ENCODE results near the gene KRT3. TPM values are rescaled to one million over a fixed set of nuclear protein-coding genes. Genes with fewer than 3 reads are reported as not detected.
"Not testable (repeated sequence)": the region's sequence is repeated elsewhere in the genome, so short reads cannot be mapped to it uniquely, and the experiment has no call there.

KRT3 gene
- total RNA-seq, 1 experiment from 2014 or later: not detected

GRCh38 chr12:52781399-52782082 is 14.4 kb downstream of the KRT3 start:
- no peak for DNase-seq (ENCODE audit: low spot score)

DNA sequence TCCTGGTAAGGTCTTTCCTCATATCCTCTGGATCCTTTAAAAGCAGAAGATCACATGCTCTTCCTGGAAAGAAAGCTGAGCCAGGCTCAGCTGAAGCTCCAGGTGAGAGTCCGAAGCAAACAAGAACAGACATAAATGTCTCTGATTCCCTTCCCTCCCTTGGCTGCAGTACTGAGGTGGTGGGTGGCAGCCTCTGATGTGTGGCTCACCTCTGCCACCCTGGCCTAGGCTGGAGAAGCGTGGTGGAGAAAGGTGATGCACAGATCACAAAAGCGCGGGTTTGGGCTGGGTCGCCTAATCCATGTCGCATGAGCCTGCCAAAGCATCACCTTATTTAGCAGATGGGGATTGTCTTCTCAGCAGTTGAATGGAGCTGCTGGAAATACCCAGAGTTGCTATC is 16.0 kb downstream of the KRT3 start:
- DNase-seq (ENCODE audit: low spot score): no peak

DNA sequence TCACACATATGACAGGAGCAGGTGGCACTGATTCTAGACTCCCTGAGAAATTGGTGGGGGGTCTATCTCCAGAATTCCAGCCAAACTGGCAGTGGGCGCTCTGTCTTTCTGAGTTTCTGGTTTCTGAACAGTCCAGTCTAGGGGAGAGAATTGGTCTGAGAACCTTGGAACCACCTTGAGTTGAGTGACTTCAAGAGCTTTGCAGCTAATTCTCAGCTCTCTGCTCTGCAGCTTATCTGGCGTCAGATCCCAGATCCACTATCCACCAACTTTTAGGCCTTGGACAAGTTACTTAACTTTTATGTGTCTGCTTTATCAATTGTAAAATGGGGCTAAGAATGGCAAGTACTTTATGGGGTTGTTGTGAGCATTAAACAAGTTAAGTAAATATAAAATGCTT is 17.1 kb downstream of the KRT3 start:
- no peak for DNase-seq (ENCODE audit: low spot score)

DNA sequence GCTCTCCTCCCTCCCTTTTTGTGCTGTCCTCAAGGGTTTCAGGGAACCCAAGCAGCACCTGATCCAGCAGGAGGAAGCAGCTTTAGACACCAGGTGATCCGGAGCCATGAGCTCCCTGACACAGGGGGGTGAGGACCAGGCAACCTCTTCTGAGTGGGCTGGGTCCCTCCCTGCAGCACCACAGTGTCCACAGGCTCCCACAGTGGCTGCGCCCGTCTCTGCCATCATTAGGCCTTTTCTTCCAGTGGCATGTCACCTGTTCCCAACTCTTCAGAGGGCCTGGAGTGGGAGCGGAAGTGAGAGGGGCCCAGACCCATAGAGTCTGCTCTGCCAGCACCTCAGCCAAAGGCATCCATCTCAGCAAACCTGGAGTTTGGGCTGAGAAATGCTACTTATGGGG is 18.4 kb downstream of the KRT3 start:
- DNase-seq (ENCODE audit: low spot score): no peak

DNA sequence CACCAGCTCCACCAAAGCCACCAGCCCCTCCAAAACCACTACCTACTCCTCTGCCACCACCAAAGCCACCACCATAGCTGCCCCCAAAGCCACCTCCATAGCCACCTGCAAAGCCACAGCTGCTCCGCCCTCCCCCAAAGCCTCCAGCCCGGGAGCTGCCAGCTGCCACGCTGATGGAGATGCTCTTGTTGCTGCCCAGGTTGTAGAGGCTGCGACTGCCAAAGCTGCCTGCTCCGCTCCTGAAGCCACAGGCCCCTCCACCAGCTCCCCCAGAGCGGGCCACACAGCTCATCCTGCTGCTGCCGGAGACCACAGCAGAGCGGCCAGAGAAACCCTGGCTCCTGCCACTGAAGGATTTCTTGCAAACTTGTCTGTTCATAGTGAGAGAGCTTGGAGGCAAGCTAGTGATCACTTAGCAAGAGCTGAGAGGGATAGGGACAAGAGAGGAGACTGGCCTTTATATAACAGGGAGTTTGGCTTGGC is 19.0 kb downstream of the KRT3 start, which contains the start of gene KRT76:
TSS of gene KRT76 (minus strand) at position 433 of the 483 bp plus-strand sequence. CDS start at position 379, 54 bp downstream.
- DNase-seq (ENCODE audit: low spot score): no peak

- no peak for DNase-seq (ENCODE audit: low spot score)
These were observed 19.5 kb downstream of the KRT3 start for GRCh38 chr12:52776435-52776834.

- no peak for DNase-seq (ENCODE audit: low spot score)
These were observed 21.2 kb downstream of the KRT3 start for GRCh38 chr12:52774629-52775250.

DNA sequence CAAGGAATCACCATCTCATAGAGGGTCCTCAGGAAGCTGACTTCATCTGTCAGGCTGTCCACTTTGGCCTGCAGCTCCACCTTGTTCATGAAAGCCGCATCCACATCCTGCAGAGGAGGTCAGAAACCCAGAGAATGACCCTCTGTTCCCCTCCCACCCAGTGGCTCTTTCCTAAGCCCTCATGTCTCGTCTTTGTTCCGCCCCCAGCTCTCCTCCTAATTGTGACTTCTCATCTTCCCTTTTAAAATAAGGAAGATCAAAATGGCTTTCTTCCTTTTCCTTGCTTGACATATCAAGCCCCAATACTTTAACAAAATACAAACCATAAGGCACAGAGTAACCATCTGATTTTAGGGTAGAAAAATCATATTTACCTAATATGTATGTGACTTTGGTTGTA is 23.1 kb downstream of the KRT3 start:
- no peak for DNase-seq (ENCODE audit: low spot score)

DNA sequence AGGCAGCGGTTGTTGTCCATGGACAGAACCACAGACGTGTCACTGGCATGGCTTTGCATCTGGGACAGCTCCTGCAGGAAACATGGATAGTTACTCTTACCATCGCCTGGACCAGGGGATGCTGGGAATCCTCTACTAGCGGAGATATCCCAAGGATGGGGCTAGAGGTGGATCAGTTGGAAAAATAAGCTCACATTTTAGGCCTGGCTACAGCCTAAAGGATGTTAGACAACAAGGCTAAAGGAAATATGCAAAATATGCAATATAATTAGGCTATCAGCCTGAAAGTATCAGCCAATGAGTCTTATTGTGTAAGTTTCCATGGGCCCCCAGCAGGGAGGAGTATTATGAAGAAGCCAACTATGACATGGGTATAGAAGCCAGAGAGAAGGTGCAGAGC is 23.7 kb downstream of the KRT3 start:
- DNase-seq (ENCODE audit: low spot score): no peak

DNA sequence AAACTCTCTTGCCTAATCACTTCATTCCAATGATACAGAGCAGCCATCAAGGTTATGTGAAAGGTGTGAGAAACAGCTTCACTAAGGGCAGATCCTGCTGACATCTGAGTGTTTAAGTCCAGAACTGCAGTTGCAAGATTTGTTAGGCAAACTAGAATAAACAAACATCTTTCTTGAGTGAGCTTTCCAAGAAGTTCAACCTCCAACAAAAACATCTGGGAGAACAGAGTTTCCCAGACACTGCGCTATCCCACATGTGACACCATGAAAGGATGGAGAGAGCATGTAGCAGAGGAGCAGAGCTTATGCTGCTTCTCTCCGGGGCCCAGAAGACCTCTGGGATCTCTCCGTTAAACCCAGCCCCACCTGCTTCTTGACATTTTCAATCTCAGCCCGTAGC is 24.4 kb downstream of the KRT3 start:
- DNase-seq (ENCODE audit: low spot score): no peak

DNA sequence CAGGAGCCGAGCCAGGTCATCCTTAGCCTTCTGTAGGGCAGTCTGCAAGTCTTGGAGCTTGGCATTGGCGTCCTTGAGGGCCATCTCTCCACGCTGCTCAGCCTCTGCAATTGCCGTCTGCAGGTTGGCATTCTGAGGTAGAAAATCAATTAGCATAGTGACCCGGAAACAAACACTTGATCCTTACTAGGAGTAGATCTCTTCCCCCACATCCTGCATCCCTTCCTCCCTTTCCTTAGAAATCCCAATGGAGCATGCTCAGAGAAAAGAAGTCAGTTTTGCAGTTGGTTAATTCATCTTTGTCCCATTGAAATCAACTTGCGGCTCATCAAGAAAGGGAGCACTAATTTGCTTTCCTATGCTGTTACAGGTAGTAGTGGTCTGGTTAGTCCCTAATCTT is 24.8 kb downstream of the KRT3 start:
- DNase-seq (ENCODE audit: low spot score): no peak

- DNase-seq (ENCODE audit: low spot score): no peak
These were observed 26.0 kb downstream of the KRT3 start for GRCh38 chr12:52769946-52770345.

DNA sequence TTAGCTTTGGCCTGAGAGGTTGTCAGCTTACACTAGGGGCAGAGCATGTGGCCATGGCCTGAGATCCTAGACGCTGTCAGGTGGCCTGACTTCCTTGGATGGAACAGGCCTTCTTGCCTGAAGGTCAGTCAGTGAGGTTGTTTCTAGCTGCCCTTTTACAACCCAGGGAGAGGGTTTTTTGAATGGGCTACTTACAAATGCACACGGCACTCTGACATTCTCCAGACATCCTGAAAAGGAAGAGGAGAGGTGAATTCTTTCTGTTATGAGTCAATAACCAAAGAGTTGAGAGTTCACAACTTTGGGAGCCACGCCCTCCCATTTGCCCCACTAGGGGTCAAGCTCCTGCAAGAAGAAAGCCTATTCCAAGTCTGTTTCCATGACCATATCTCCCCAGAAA is 26.6 kb downstream of the KRT3 start:
- no peak for DNase-seq (ENCODE audit: low spot score)

DNA sequence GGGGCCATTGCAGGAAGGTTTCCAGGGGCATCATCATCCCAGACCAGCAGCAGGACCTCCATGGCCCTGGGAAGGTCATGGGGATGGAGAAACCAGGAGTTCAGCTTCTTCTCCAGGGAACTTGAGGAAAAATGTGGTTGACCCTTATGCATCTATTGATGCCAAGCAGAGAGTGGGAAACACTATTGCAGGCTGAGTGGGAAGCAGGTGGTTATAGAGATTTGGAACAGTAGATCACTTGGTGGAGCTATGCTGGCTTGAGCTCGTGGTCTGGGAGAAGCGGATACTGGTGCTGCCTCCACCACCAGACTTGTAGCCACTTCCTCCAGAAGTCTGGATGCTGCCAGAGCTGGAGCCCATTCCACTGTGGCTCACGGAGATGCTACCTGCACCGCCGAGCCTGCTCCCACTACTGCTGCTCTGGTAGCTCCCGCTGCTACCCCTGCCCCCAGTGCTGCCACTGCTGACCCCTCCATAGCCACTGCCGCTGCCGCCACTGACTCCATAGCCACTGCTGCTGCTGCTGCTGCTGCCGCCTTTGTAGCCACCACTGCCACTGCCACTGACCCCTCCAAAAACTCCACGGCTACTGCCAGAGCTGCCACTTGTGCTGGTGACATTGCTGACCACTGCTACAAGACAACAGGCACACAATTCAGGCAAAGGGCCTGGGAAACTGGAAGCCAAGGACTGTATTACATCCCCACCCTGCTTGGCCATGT is 27.3 kb downstream of the KRT3 start:
- DNase-seq (ENCODE audit: low spot score): no peak

DNA sequence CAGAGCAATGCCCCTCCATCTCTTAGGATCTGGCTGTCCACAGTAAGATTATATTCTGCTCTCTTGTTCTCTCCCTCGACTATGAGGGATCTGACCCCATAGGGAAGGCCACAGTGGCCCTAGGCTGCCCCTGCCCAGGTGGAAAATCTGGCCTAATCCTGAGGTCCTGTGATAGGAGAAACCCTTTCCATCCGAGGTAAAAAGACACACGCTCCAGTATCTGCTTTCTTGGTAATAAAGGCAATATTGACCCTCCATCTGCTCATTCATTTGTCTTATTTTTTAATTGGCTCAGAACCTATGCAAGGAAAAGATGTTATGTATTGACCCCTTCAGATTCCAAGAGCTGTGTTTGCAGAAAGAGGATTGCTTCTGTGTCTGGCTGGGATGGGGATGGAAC is 28.5 kb downstream of the KRT3 start:
- DNase-seq (ENCODE audit: low spot score): no peak

- no peak for DNase-seq (ENCODE audit: low spot score)
These were observed 28.9 kb downstream of the KRT3 start for GRCh38 chr12:52767020-52767379.

GRCh38 chr12:52766351-52767019 is 29.4 kb downstream of the KRT3 start:
- DNase-seq (ENCODE audit: low spot score): no peak

- no peak for DNase-seq (ENCODE audit: low spot score)
These were observed 30.2 kb downstream of the KRT3 start for GRCh38 chr12:52765702-52766101.

DNA sequence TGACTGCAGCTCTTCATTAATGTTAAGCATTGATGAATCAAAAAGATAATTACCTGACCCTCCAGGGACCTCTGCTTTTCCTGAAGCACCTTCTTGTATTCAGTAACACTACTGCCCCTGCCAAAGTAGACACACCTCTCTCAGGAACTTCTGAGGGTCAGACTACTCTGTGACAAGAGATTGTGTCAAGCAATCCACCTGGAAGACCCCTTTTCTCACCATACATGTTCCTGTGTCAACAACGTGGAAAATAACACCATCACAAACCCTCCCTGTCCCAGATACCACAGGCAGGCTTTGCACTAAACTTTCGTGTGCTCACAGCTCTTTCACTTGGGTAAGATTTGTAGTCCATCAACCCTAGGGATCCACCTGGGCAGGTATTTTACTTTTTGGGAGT is 31.9 kb downstream of the KRT3 start:
- DNase-seq (ENCODE audit: low spot score): no peak

DNA sequence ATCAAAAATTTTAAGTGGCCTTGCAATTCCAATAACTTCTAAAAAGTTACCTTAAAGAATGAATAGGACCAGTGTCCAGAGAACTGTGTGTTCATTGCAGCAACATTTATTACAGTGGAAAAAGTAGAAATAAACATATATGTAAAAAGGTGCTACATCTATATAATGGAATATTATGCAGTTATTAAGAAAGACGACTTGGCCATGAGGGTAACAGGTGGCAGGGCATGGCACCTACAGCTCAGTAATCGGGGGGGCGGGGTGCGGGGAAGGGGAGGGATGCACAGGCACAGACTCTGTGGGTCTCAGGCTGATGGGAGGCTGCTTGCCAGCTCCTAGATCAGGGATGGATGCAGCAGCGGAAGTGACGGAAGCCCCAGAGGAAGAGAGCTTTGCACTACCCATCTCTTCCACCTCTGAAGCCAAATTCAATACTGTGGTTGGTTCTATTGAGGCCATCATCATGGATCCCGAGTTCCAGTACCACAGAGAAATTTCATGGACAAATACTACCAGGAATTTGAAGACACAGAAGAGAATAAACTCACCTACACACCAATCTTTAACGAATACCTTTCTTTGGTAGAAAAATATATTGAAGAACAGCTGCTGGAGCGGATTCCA is 32.8 kb downstream of the KRT3 start:
- no peak for DNase-seq (ENCODE audit: low spot score)

DNA sequence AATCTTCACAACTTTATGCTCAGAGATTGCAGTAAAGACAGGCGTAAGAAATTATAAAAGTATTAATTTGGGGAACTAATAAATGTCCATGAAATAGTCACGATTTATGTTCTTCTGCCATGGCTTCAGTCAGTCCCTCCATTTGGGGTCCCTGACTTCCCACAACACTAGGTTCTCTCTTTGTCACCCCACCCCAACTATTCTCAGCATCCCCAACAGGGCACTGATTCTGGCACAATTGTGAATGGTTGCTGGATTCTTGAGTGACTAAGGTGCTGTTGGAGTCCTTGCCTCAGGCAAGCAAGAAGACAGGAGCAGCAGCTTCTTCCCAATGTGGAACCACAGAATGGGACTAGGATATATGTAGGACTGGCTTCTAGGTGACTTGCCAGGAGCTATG is 34.1 kb downstream of the KRT3 start:
- no peak for DNase-seq (ENCODE audit: low spot score)

GRCh38 chr12:52761218-52761617 is 34.7 kb downstream of the KRT3 start:
- not testable (repeated sequence) for DNase-seq (ENCODE audit: low spot score)
